HepG2 (cell line): ENCODE results near the gene CADPS2. TPM values are rescaled to one million over a fixed set of nuclear protein-coding genes. Genes with fewer than 3 reads are reported as not detected.

Source experiments
- ATAC-seq: fragments of 200-7000 bp; cut with Tn5 transposase; 3 replicates; pipeline ENCODE4 v1.9.1; 2020; ENCODE audit warnings: mild to moderate bottlenecking, moderate library complexity
- BruUV-seq: library from RNA; stranded (reverse); fragments of 400-500 nt; replicated peaks from 2 replicates; lab custom pipeline; 2021; lab: Mats Ljungman, UMichigan
- CTCF ChIA-PET: fragments of 300-600 bp; formaldehyde crosslinking; extraction: SDS; loops from one replicate; lab custom pipeline; 2021; ENCODE audit warnings: low total read pairs, inconsistent platforms, low intra/inter-chr PET ratio; lab: Yijun Ruan, JAX
- POLR2A ChIA-PET: fragments of 350-600 bp; sonication (Branson Sonifier 250); formaldehyde crosslinking; loops from one replicate; lab custom pipeline; 2020; ENCODE audit warnings: antibody characterized with exemption, inconsistent platforms; lab: Yijun Ruan, JAX
- DNase-seq: peaks from one replicate; pipeline ENCODE4 v3.0.0-alpha.2; 2015; ENCODE audit warnings: low spot score
- FAIRE-seq: peaks from 3 replicates; lab custom pipeline; 2011; peaks lifted over from hg19 to GRCh38; lab: Jason Lieb, UNC
- H2AFZ ChIP-seq: one replicate; pipeline ENCODE4 v1.6.1; 2011; ENCODE audit warnings: low read length, inconsistent platforms
- H3K27ac ChIP-seq: fragments of 300-600 bp; 3 replicates; pipeline ENCODE4 v1.8.0; 2011; ENCODE audit warnings: mixed run types, mild to moderate bottlenecking, mixed read lengths, low read length, inconsistent platforms; ENCODE audit not compliant: insufficient read depth; ENCODE audit errors: extremely low read length
- H3K27me3 ChIP-seq, 2 experiments: fragments of 200-600 bp in 1 of 2; 2 replicates in 1 of 2; 3 replicates in 1 of 2; pipeline versions ENCODE4 v1.6.0 to v1.8.0; 2011; ENCODE audit warnings: low read length in 2 of 2, mild to moderate bottlenecking in 2 of 2, moderate library complexity in 2 of 2, inconsistent platforms in 1 of 2; ENCODE audit not compliant: insufficient read depth in 2 of 2, control insufficient read depth in 1 of 2
- H3K36me3 ChIP-seq, 2 experiments: fragments of 200-600 bp in 1 of 2; replicated peaks in 1 of 2; 2 replicates in 1 of 2; 3 replicates in 1 of 2; pipeline versions ENCODE4 v1.5.1 to v1.8.0; 2011; ENCODE audit warnings: low read length in 2 of 2, inconsistent platforms in 1 of 2; ENCODE audit not compliant: insufficient read depth in 2 of 2, control insufficient read depth in 1 of 2
- H3K4me1 ChIP-seq: 2 replicates; pipeline ENCODE4 v1.5.1; 2012; ENCODE audit warnings: low read length, inconsistent platforms; ENCODE audit not compliant: insufficient read depth
- H3K4me2 ChIP-seq: 2 replicates; pipeline ENCODE4 v1.6.0; 2011; ENCODE audit warnings: low read depth, low read length, inconsistent platforms
- H3K4me3 ChIP-seq, 3 experiments: fragments of 200-600 bp in 1 of 3; sonication (generic), shearing (Covaris generic) in 1 of 3; replicated peaks in 1 of 3; 2 replicates each; pipeline ENCODE4 v1.5.1; 2011 to 2016; ENCODE audit warnings: low read length in 3 of 3, inconsistent platforms in 2 of 3, low read depth in 2 of 3, mild to moderate bottlenecking in 2 of 3, control low read depth in 1 of 3, mixed read lengths in 1 of 3; ENCODE audit not compliant: insufficient read depth in 1 of 3
- H3K79me2 ChIP-seq: one replicate; pipeline ENCODE4 v1.6.1; 2011; ENCODE audit warnings: low read length, inconsistent platforms; ENCODE audit not compliant: insufficient read depth
- H3K9ac ChIP-seq: 2 replicates; pipeline ENCODE4 v1.6.0; 2011; ENCODE audit warnings: mild to moderate bottlenecking, low read depth, low read length, inconsistent platforms; ENCODE audit not compliant: insufficient read depth
- H3K9me3 ChIP-seq: 2 replicates; pipeline ENCODE4 v1.5.1; 2012; ENCODE audit warnings: mild to moderate bottlenecking, low read length
- H4K20me1 ChIP-seq: 2 replicates; pipeline ENCODE4 v1.6.0; 2011; ENCODE audit warnings: inconsistent platforms, mild to moderate bottlenecking, low read length, moderate library complexity; ENCODE audit not compliant: insufficient read depth
- CBX5 ChIP-seq: sonication (generic); formaldehyde crosslinking; IDR thresholded peaks from 2 replicates; pipeline ENCODE4 v1.4.0; 2020; ENCODE audit warnings: missing genetic modification reagents, borderline replicate concordance
- EED ChIP-seq: sonication (generic); formaldehyde crosslinking; IDR thresholded peaks from 2 replicates; pipeline ENCODE4 v1.5.0; 2020; ENCODE audit warnings: mild to moderate bottlenecking, missing genetic modification reagents
- FOXA1 ChIP-seq, 2 experiments: fragments of 450-650 bp in 1 of 2; sonication (generic) in 1 of 2; formaldehyde crosslinking in 1 of 2; IDR thresholded peaks; 2 replicates each; pipeline versions ENCODE4 v1.4.0 to v1.6.1; 2016 to 2020; ENCODE audit warnings: missing genetic modification reagents in 1 of 2
- GATAD2A ChIP-seq: IDR thresholded peaks from 2 replicates; pipeline ENCODE4 v1.6.1; 2016
- MXD3 ChIP-seq: IDR thresholded peaks from 2 replicates; pipeline ENCODE4 v1.6.1; 2016; ENCODE audit warnings: mild to moderate bottlenecking, missing biosample characterization, missing genetic modification reagents
- PLRG1 ChIP-seq: fragments of 450-650 bp; conservative IDR thresholded peaks from 2 replicates; pipeline ENCODE4 v1.6.1; 2016
- SMAD9 ChIP-seq: sonication (generic); formaldehyde crosslinking; IDR thresholded peaks from 2 replicates; pipeline ENCODE4 v1.5.1; 2020; ENCODE audit warnings: mild to moderate bottlenecking, missing genetic modification reagents
- ZNF12 ChIP-seq: sonication (generic); formaldehyde crosslinking; IDR thresholded peaks from 2 replicates; pipeline ENCODE4 v1.5.0; 2020; ENCODE audit warnings: missing genetic modification reagents
- ZNF234 ChIP-seq: sonication (generic); formaldehyde crosslinking; conservative IDR thresholded peaks from 2 replicates; pipeline ENCODE4 v1.5.1; 2020; ENCODE audit warnings: mild to moderate bottlenecking, missing genetic modification reagents
- ZNF562 ChIP-seq: sonication (generic); formaldehyde crosslinking; IDR thresholded peaks from 2 replicates; pipeline ENCODE4 v1.8.0; 2022; ENCODE audit warnings: missing genetic modification reagents, borderline replicate concordance
- ZNF747 ChIP-seq: sonication (generic); formaldehyde crosslinking; IDR thresholded peaks from 2 replicates; pipeline ENCODE4 v1.8.1; 2023; ENCODE audit warnings: missing genetic modification reagents, mild to moderate bottlenecking, borderline replicate concordance
- ZSCAN22 ChIP-seq: sonication (generic); formaldehyde crosslinking; IDR thresholded peaks from 2 replicates; pipeline ENCODE4 v1.4.0; 2020; ENCODE audit warnings: mild to moderate bottlenecking, missing genetic modification reagents
- in situ Hi-C: cut with HindIII; loops from 2 replicates; pipeline ENCODE4 v1.10.0; 2017; ENCODE audit warnings: low pct_unique_long_range_greater_than_20kb; ENCODE audit not compliant: extremely low pct_ligation_motif_present
- intact Hi-C: fragments of 100-400 bp; cut with micrococcal nuclease; formaldehyde crosslinking; loops from one replicate; pipeline ENCODE4 v1.10.0; 2022; ENCODE audit not compliant: unreplicated experiment
- polyA plus RNA-seq, 8 experiments: library from polyadenylated mRNA; depleted of rRNA in 3 of 8; stranded (reverse) in 7 of 8; unstranded in 1 of 8; fragments of >200 nt; fragmentation: Illumina TruSeq in 4 of 8; extraction: Trizol in 4 of 8; gene quantifications; 2 replicates each; pipeline versions ENCODE4 v1.2.1 to v1.2.3, GENCODE V29; 2011 to 2016; ENCODE audit warnings: low read depth in 4 of 8, missing spikeins in 1 of 8, mixed read lengths in 1 of 8; ENCODE audit not compliant: insufficient read depth in 1 of 8
- total RNA-seq, 5 experiments: library from RNA; depleted of rRNA; stranded (reverse); fragments of >200 nt; fragmentation: Illumina TruSeq; extraction: Trizol; gene quantifications; 2 replicates each; pipeline ENCODE4 v1.2.3, GENCODE V29; 2016; ENCODE audit warnings: low read depth in 1 of 5

CADPS2 gene
- total and polyA plus RNA-seq, 2 of the 13 experiments (the other 11 are each of a cell fraction or from before 2014, with no cell fraction given) = 17.6 to 43.8 TPM

- FAIRE-seq (no peak), ATAC-seq (no peak), DNase-seq (no peak)
- Histone ChIP-seq H3K4me2 (0 out of 2 replicates have a peak overlapping the region, but pooled peaks have one; percentile 20), H4K20me1 (no peaks in the 10 kb centered on the region), H3K4me1 (peaks cover 12% of the 10 kb centered on the region), H3K27ac (no peak overlapping the region), H2AFZ (no peak overlapping the region), H3K9me3 (no peaks in the 10 kb centered on the region), H3K79me2 (no peaks in the 10 kb centered on the region), H3K27me3 (no peaks in the 10 kb centered on the region), H3K9ac (no peak overlapping the region), H3K4me3 (no peak overlapping the region), H3K36me3 (0 out of 5 replicates have a peak, but pooled peaks cover 0 to 6% of the 10 kb centered on the region in 2 experiments)
- intact Hi-C loops (no loop called here), in situ Hi-C loops (no loop called here)
- CTCF ChIA-PET = no interaction called here
- BruUV-seq = no TSS peak
- POLR2A ChIA-PET = no interaction called here
- TF ChIP-seq SMAD9 (CRISPR knock-in tag) (no peak), CBX5 (CRISPR knock-in tag) (no peak), ZNF12 (CRISPR knock-in tag) (no peak), FOXA1 (IDR thresholded peaks at IDR 0.05) (no peak), FOXA1 (CRISPR knock-in tag; IDR thresholded peaks at IDR 0.05) (no peak), ZNF234 (CRISPR knock-in tag) (no peak), MXD3 (CRISPR knock-in tag) (no peak), ZSCAN22 (no peak), EED (no peak), ZNF747 (CRISPR knock-in tag) (no peak), PLRG1 (no peak), ZNF562 (CRISPR knock-in tag) (no peak), GATAD2A (CRISPR knock-in tag) (no peak)
These were observed 256.8 kb downstream of the CADPS2 start for GRCh38 chr7:122629412-122629953.
